GM12878 (cell line): ENCODE data around the gene TMEM239. TPM values are rescaled to one million over a fixed set of nuclear protein-coding genes. Genes with fewer than 3 reads are reported as not detected.

ENCODE experiments used
- ATAC-seq: fragments of 200-7000 bp; cut with Tn5 transposase; 3 replicates; pipeline ENCODE4 v1.9.1; 2020; ENCODE audit warnings: mild to moderate bottlenecking, moderate library complexity
- BruUV-seq: library from RNA; stranded (reverse); fragments of 400-500 nt; replicated peaks from 2 replicates; lab custom pipeline; 2021; lab: Mats Ljungman, UMichigan
- CTCF ChIA-PET: fragments of 300-600 bp; sonication (Branson Sonifier 250); formaldehyde crosslinking; extraction: SDS; loops from one replicate; lab custom pipeline; 2021; ENCODE audit warnings: inconsistent platforms; lab: Yijun Ruan, JAX
- POLR2A ChIA-PET: fragments of 350-600 bp; formaldehyde crosslinking; extraction: SDS; loops from one replicate; lab custom pipeline; 2021; ENCODE audit warnings: inconsistent platforms; lab: Charles Lee
- RAD21 ChIA-PET: fragments of 300-600 bp; sonication (Branson Sonifier 250); formaldehyde crosslinking; loops from one replicate; lab custom pipeline; 2023; ENCODE audit warnings: antibody characterized with exemption; ENCODE audit not compliant: unreplicated experiment; lab: Charles Lee
- SMC1A ChIA-PET: fragments of 300-600 bp; sonication (Branson Sonifier 250); formaldehyde crosslinking; loops from one replicate; lab custom pipeline; 2023; ENCODE audit not compliant: unreplicated experiment, uncharacterized antibody; lab: Charles Lee
- DNase-seq: peaks from one replicate; pipeline ENCODE4 v3.0.0-alpha.2; 2011; ENCODE audit warnings: low read depth, low spot score
- FAIRE-seq: peaks from 3 replicates; lab custom pipeline; 2011; peaks lifted over from hg19 to GRCh38; lab: Jason Lieb, UNC
- H2AFZ ChIP-seq: 2 replicates; pipeline ENCODE4 v1.6.0; 2011; ENCODE audit warnings: low read depth, low read length, control low read depth; ENCODE audit not compliant: control insufficient read depth
- H3K27ac ChIP-seq: 2 replicates; pipeline ENCODE4 v1.5.1; 2011; ENCODE audit warnings: control low read depth; ENCODE audit not compliant: control insufficient read depth, insufficient read depth
- H3K27me3 ChIP-seq, 2 experiments: replicated peaks in 1 of 2; 2 replicates each; pipeline versions ENCODE4 v1.6.0 to v1.6.1; 2011; ENCODE audit warnings: low read length in 1 of 2; ENCODE audit not compliant: control insufficient read depth in 2 of 2, insufficient read depth in 2 of 2
- H3K36me3 ChIP-seq, 2 experiments: 2 replicates each; pipeline ENCODE4 v1.5.1; 2011; ENCODE audit warnings: low read length in 1 of 2; ENCODE audit not compliant: control insufficient read depth in 2 of 2, insufficient read depth in 2 of 2
- H3K4me1 ChIP-seq: 2 replicates; pipeline ENCODE4 v1.6.1; 2011; ENCODE audit warnings: mild to moderate bottlenecking, low read length, moderate library complexity, mixed read lengths; ENCODE audit not compliant: control insufficient read depth, insufficient read depth
- H3K4me2 ChIP-seq: 2 replicates; pipeline ENCODE4 v1.6.0; 2011; ENCODE audit warnings: control low read depth; ENCODE audit not compliant: control insufficient read depth, insufficient read depth
- H3K4me3 ChIP-seq: fragments of 200-600 bp; sonication (generic); 2 replicates; pipeline ENCODE4 v1.5.1; 2016
- H3K79me2 ChIP-seq: 2 replicates; pipeline ENCODE4 v1.6.0; 2011; ENCODE audit warnings: low read length; ENCODE audit not compliant: control insufficient read depth, insufficient read depth
- H3K9ac ChIP-seq: 2 replicates; pipeline ENCODE4 v1.8.0; 2011; ENCODE audit warnings: low read length, control low read depth, mixed read lengths; ENCODE audit not compliant: control insufficient read depth, insufficient read depth
- H3K9me3 ChIP-seq: replicated peaks from 3 replicates; pipeline ENCODE4 v1.5.1; 2011; ENCODE audit warnings: mild to moderate bottlenecking, low read length; ENCODE audit not compliant: control insufficient read depth, insufficient read depth
- H4K20me1 ChIP-seq: 2 replicates; pipeline ENCODE4 v1.6.0; 2011; ENCODE audit not compliant: control insufficient read depth, insufficient read depth
- BRCA1 ChIP-seq: IDR thresholded peaks from 2 replicates; pipeline ENCODE4 v1.6.1; 2011; ENCODE audit warnings: low read depth, low read length, improper control_type of control experiment
- HDAC6 ChIP-seq: fragments of 200-600 bp; sonication (generic); IDR thresholded peaks from one replicate; pipeline ENCODE4 v1.8.0; 2017; ENCODE audit warnings: antibody characterized with exemption; ENCODE audit not compliant: unreplicated experiment
- PAX8 ChIP-seq: fragments of 450-650 bp; IDR thresholded peaks from 2 replicates; pipeline ENCODE4 v1.6.1; 2017; ENCODE audit warnings: mild to moderate bottlenecking, moderate library complexity
- WGBS: methylation state at CpG from one replicate; pipeline ENCODE4 v1.1.6; 2016; ENCODE audit warnings: low lambda C conversion rate; ENCODE audit not compliant: insufficient replicate concordance, insufficient coverage; ENCODE audit errors: missing lambda C conversion rate; 5-methylcytosine and 5-hydroxymethylcytosine counted together
- in situ Hi-C: fragments of 300-500 bp; cut with MboI; formaldehyde crosslinking; loops from 9 replicates; pipeline ENCODE4 v1.14.3; 2018; ENCODE audit warnings: mixed read lengths
- intact Hi-C: fragments of 100-400 bp; cut with micrococcal nuclease; formaldehyde crosslinking; loops from one replicate; pipeline ENCODE4 v1.14.2; 2022; ENCODE audit not compliant: unreplicated experiment
- polyA plus RNA-seq, 11 experiments: library from polyadenylated mRNA; depleted of rRNA in 4 of 11; unstranded in 6 of 11; stranded (reverse) in 5 of 11; fragments of >200 nt; fragmentation: Nextera tagmentation in 4 of 11; fragmentation: Illumina TruSeq in 1 of 11; extraction: Ambion mirVana in 4 of 11; extraction: Trizol in 1 of 11; gene quantifications; 1 replicate in 1 of 11; 2 replicates in 10 of 11; pipeline versions ENCODE4 v1.2.1 to v1.2.3, GENCODE V29; 2011 to 2016; ENCODE audit warnings: inconsistent platforms in 2 of 11, missing spikeins in 2 of 11, low read depth in 1 of 11
- total RNA-seq, 4 experiments: library from RNA; depleted of rRNA in 3 of 4; stranded (reverse); fragments of >200 nt in 3 of 4; fragmentation: Illumina TruSeq in 1 of 4; extraction: Trizol in 1 of 4; gene quantifications; 2 replicates each; pipeline versions ENCODE4 v1.2.1 to v1.2.3, GENCODE V29; 2013 to 2021
- TF ChIP-seq, protein P1 (sequence below): fragments of 450-650 bp; IDR thresholded peaks from 2 replicates; pipeline ENCODE4 v1.6.1; 2017; ENCODE audit warnings: low read depth, mild to moderate bottlenecking, moderate library complexity
- TF ChIP-seq, protein P2 (sequence below): fragments of 450-650 bp; IDR thresholded peaks from 2 replicates; pipeline ENCODE4 v1.6.1; 2016; ENCODE audit warnings: mild to moderate bottlenecking

TMEM239 gene
- total and polyA plus RNA-seq, 10 of the 15 experiments (the other 5 are each of a cell fraction or from before 2014, with no cell fraction given) = not detected

DNA sequence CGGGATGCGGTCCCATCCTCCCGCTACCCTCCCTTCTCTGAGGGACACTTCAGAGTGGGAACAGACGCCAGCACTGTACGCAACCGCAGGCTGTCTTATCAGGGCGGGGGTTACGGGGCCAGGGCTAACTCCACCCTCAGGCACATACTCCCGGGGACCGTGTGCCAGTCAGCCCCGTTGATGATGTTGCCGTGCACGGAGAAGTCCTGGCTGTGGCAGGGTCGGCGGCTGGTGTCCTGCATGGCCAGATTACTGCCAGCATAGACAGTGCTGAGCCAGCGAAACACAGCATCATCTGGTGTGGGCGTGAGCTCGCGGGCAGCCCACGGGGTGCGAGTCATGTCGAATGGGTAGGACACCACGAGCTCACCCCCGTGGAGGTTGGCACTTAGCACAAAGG lies 20.7 kb upstream of the TMEM239 start:
- 57% methylated on average over 24 of the region's 24 CpGs for WGBS
- H4K20me1 ChIP-seq = no peaks in the 10 kb centered on the region
- no peak for FAIRE-seq
- no peak overlapping the region for H3K4me2 ChIP-seq
- no peak for TF ChIP-seq HDAC6
- no peak for TF ChIP-seq BRCA1
- TF ChIP-seq, protein P1, sequence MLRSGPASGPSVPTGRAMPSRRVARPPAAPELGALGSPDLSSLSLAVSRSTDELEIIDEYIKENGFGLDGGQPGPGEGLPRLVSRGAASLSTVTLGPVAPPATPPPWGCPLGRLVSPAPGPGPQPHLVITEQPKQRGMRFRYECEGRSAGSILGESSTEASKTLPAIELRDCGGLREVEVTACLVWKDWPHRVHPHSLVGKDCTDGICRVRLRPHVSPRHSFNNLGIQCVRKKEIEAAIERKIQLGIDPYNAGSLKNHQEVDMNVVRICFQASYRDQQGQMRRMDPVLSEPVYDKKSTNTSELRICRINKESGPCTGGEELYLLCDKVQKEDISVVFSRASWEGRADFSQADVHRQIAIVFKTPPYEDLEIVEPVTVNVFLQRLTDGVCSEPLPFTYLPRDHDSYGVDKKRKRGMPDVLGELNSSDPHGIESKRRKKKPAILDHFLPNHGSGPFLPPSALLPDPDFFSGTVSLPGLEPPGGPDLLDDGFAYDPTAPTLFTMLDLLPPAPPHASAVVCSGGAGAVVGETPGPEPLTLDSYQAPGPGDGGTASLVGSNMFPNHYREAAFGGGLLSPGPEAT = no peak
- TF ChIP-seq, protein P2, sequence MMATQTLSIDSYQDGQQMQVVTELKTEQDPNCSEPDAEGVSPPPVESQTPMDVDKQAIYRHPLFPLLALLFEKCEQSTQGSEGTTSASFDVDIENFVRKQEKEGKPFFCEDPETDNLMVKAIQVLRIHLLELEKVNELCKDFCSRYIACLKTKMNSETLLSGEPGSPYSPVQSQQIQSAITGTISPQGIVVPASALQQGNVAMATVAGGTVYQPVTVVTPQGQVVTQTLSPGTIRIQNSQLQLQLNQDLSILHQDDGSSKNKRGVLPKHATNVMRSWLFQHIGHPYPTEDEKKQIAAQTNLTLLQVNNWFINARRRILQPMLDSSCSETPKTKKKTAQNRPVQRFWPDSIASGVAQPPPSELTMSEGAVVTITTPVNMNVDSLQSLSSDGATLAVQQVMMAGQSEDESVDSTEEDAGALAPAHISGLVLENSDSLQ = no peak
- TF ChIP-seq PAX8 = no peak
- no peak for DNase-seq
- ChIA-PET CTCF (no interaction called here), POLR2A (interaction anchor here (0.5 kb wide), 1 partner anchor 97 kb away, joined by 4 read pairs; no protein-coding TSS in a partner anchor), RAD21 (no interaction called here), SMC1A (no interaction called here)
- no peak overlapping the region for H3K4me3 ChIP-seq
- H2AFZ ChIP-seq = no peak overlapping the region
- intact Hi-C loops = no loop called here
- BruUV-seq = no TSS peak
- no peak for ATAC-seq
- no peak overlapping the region for H3K27ac ChIP-seq
- H3K79me2 ChIP-seq = no peaks in the 10 kb centered on the region
- H3K9me3 ChIP-seq = no peaks in the 10 kb centered on the region
- no peaks in the 10 kb centered on the region for H3K36me3 ChIP-seq
- peaks cover 3 to 13% of the 10 kb centered on the region in 2 experiments; a peak in 3 of 4 replicates for H3K27me3 ChIP-seq
- no peaks in the 10 kb centered on the region for H3K4me1 ChIP-seq
- no peak overlapping the region for H3K9ac ChIP-seq
- in situ Hi-C loops = no loop called here
